Testis (tissue), 2 donors: ENCODE data around the gene TULP4.

Source experiments
- POLR2A ChIP-seq: fragments of 450-650 bp; IDR thresholded peaks from one replicate; pipeline ENCODE4 v1.6.1; 2017; ENCODE audit warnings: antibody characterized with exemption, mild to moderate bottlenecking, moderate library complexity
- TF ChIP-seq, protein P1 (sequence below), 3 experiments: fragments of 450-650 bp in 2 of 3; fragments of 200-600 bp in 1 of 3; sonication (generic) in 1 of 3; IDR thresholded peaks; one replicate each; pipeline ENCODE4 v1.5.1; 2016 to 2019; ENCODE audit warnings: antibody characterized with exemption in 3 of 3, mild to moderate bottlenecking in 2 of 3, moderate library complexity in 1 of 3

DNA sequence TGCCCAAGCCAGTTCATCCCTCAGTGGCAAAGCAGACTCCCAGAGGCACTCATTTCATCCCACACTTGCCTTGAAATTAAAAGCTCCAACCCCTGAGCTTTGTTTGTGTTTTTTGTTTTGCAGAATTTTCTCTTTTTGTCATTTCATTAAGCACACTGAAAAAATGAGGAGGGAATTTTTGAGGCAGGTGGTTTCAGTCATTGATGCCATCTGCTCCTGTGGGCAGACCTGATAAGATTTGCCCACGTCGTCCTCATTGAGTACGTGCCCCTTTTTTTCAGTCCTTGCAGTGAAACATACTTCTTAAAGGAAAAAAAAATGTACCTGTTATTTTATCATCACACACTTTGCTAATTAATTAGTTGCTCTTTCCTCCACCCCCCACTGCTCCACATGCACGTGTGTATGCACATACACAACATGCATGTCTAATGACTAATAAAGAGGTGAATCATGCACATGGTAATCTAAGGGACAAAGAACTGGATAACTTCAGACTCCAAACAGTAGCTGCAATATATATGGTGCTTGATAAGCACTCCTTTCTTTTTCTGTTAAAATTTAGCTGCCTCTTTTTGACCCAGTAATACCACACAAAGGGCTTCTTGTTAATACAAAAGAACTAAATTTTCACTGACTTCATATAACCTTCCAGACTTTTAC lies 145.5 kb downstream of the TULP4 start:
- TF ChIP-seq, protein P1, sequence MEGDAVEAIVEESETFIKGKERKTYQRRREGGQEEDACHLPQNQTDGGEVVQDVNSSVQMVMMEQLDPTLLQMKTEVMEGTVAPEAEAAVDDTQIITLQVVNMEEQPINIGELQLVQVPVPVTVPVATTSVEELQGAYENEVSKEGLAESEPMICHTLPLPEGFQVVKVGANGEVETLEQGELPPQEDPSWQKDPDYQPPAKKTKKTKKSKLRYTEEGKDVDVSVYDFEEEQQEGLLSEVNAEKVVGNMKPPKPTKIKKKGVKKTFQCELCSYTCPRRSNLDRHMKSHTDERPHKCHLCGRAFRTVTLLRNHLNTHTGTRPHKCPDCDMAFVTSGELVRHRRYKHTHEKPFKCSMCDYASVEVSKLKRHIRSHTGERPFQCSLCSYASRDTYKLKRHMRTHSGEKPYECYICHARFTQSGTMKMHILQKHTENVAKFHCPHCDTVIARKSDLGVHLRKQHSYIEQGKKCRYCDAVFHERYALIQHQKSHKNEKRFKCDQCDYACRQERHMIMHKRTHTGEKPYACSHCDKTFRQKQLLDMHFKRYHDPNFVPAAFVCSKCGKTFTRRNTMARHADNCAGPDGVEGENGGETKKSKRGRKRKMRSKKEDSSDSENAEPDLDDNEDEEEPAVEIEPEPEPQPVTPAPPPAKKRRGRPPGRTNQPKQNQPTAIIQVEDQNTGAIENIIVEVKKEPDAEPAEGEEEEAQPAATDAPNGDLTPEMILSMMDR (IDR thresholded peaks at IDR 0.05) = no peak
- TF ChIP-seq POLR2A = no peak
